ENCODE results near the gene ZNF883.

Gene ZNF883

DNA sequence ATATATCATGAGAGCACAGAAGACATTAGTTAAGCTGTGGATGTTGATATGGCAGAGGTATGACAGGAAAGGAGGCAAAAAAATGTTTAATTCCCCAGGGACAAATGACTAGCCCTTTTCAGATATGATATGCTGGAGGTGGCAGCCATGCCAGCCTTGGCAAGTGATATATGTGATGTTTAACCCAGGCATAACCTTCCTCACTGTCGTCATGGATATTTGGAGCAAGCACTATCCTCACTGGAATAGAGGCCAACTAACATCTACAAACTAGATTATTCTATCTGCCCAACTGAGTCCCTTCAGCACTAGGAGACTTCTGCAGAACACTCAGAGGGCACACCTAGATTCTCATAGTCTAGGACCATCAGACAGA, 94.0 kb downstream of the ZNF883 start:
- DNase-seq (ENCODE audit: low read depth, low spot score), result no peak
- H3K36me3 ChIP-seq (ENCODE audit: control insufficient read depth, insufficient read depth, low read length), result no peaks in the 10 kb centered on the region
- WGBS (ENCODE audit: insufficient coverage, insufficient read length), result no CpG with 5 or more reads among the region's 1 CpG

DNA sequence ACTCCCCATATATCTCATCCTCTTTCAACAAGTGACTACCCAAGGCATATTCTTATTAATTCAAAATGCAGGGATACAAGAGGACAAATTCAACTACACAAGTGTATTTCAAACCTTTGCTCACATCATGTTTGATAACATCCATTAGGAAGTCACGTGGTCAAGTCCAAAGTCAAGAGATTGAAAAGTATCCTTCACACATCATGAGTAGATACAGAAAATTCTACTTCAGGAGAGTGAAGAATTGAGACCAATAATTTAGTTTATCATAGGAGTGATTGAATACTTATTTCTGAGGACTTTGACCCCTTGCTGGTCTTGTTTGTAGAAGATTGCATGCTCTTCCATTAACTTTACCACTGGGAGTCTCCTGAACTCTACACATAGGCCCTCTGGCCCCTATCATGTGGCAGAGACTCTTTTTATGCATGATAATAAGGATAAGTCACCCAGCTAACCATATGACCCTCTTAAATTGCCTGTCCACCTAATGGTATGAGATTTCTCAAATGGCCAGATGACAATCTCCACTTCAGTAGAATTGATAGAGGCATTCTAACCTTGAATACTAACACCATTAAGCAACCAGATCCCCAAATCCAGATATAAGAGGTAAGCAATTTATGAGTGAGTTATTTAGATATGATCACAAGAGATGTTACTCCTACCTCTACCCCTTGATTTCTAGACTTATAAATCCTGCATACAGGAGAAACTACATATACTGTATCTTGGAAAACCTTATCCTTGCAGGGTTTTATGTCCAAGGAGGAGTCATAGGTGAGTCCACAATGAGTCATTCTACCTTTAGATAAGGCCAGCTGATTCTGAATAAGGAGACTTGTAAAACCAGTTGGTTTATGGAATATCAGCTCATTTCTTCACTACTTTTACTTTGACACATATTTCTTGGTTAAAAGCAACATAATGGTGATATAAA, 94.7 kb downstream of the ZNF883 start:
- Histone ChIP-seq H3K4me1 (ENCODE audit: control insufficient read depth, insufficient read depth, low read length) (no peaks in the 10 kb centered on the region), H3K27ac (ENCODE audit: low read length) (no peak overlapping the region), H3K4me3 (ENCODE audit: low read length) (no peak overlapping the region), H3K9me3 (ENCODE audit: control insufficient read depth, insufficient read depth, low read length) (no peaks in the 10 kb centered on the region), H3K36me3 (ENCODE audit: control insufficient read depth, insufficient read depth, low read length) (no peaks in the 10 kb centered on the region), H3K27me3 (ENCODE audit: control insufficient read depth, insufficient read depth, low read length) (no peaks in the 10 kb centered on the region)
- no peak for DNase-seq (ENCODE audit: low read depth, low spot score)
- no CpG with 5 or more reads among the region's 1 CpG for WGBS (ENCODE audit: insufficient coverage, insufficient read length)

More for the DNA sequence above, 94.0 kb downstream of the ZNF883 start:
- H3K4me1 ChIP-seq (ENCODE audit: control insufficient read depth, insufficient read depth, low read length), result no peaks in the 10 kb centered on the region
- H3K27ac ChIP-seq (ENCODE audit: low read length), result no peak overlapping the region
- no peak overlapping the region for H3K4me3 ChIP-seq (ENCODE audit: low read length)
- H3K9me3 ChIP-seq (ENCODE audit: control insufficient read depth, insufficient read depth, low read length), result no peaks in the 10 kb centered on the region
- H3K27me3 ChIP-seq (ENCODE audit: control insufficient read depth, insufficient read depth, low read length), result no peaks in the 10 kb centered on the region

DNA sequence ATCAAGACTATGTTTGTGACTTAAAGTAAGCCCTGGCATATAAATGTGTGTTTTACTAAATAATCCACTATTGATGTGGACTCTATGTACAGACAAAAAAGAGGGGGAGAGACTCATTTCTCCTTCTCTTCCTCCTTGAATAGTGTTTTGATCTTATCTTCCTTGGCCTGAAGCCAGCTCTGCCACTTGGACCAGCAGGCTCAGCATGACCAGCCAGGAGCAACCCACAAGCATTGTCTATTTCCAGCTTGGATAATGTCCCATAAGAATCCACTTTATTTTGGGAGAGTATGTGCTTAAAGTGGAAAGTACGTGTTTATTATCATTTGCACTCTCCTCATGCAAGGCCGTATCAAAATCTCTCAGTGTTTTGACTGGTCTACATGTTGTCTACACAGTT, 97.5 kb downstream of the ZNF883 start:
- Histone ChIP-seq H3K4me3 (ENCODE audit: low read length) (no peak overlapping the region), H3K27me3 (ENCODE audit: control insufficient read depth, insufficient read depth, low read length) (no peaks in the 10 kb centered on the region), H3K4me1 (ENCODE audit: control insufficient read depth, insufficient read depth, low read length) (no peaks in the 10 kb centered on the region), H3K27ac (ENCODE audit: low read length) (no peak overlapping the region), H3K9me3 (ENCODE audit: control insufficient read depth, insufficient read depth, low read length) (no peaks in the 10 kb centered on the region; the same call in 1 of the 2 replicates), H3K36me3 (ENCODE audit: control insufficient read depth, insufficient read depth, low read length) (no peaks in the 10 kb centered on the region)
- WGBS (ENCODE audit: insufficient coverage, insufficient read length), result no CpG with 5 or more reads among the region's 2 CpGs
- DNase-seq (ENCODE audit: low read depth, low spot score), result no peak

DNA sequence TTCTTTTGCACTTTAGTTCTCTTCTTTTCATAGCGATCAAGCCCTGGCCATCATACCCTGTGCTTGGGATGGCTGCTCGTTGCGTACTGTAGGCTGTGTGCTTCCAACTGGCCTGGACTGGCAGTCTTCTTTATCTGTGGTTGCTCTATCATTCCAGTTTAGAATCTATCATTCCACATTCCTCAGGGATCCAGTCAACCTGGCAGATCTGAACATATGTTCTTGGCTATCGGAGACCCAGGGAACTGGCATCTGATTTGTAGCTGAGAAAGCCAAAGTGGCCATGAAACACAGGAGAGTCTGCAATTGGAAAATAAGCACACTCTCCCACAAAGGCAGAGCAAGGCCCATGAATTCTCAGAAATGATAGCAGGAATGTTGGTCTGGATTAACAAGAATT, 98.7 kb downstream of the ZNF883 start:
- no peak for DNase-seq (ENCODE audit: low read depth, low spot score)
- H3K27me3 ChIP-seq (ENCODE audit: control insufficient read depth, insufficient read depth, low read length), result no peaks in the 10 kb centered on the region
- no peaks in the 10 kb centered on the region for H3K36me3 ChIP-seq (ENCODE audit: control insufficient read depth, insufficient read depth, low read length)
- no peak overlapping the region for H3K4me3 ChIP-seq (ENCODE audit: low read length)
- no CpG with 5 or more reads among the region's 4 CpGs for WGBS (ENCODE audit: insufficient coverage, insufficient read length)
- H3K9me3 ChIP-seq (ENCODE audit: control insufficient read depth, insufficient read depth, low read length), result no peaks in the 10 kb centered on the region; the same call in 1 of the 2 replicates
- no peak overlapping the region for H3K27ac ChIP-seq (ENCODE audit: low read length)
- H3K4me1 ChIP-seq (ENCODE audit: control insufficient read depth, insufficient read depth, low read length), result no peaks in the 10 kb centered on the region

DNA sequence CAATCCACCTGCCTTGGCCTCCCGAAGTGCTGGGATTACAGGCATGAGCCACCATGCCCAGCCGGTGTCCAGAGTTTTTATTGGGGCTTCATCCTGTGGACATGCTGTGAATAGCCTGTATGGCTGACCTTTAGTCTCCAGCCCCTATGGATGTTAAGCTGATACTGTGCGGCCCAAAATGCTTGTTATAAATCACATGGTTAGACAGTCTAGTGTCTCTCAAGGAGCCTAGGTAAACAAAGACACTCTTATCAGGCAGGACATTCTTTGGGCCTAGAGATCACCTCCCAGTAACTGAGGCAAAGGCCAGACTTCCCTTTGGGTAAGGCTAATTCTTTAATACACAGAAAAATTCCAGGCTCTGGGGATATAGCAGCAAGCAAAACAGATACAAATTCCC, 99.4 kb downstream of the ZNF883 start:
- no CpG with 5 or more reads among the region's 3 CpGs for WGBS (ENCODE audit: insufficient coverage, insufficient read length)
- no peak for DNase-seq (ENCODE audit: low read depth, low spot score)
- Histone ChIP-seq H3K4me1 (ENCODE audit: control insufficient read depth, insufficient read depth, low read length) (no peaks in the 10 kb centered on the region), H3K36me3 (ENCODE audit: control insufficient read depth, insufficient read depth, low read length) (no peaks in the 10 kb centered on the region), H3K9me3 (ENCODE audit: control insufficient read depth, insufficient read depth, low read length) (no peaks in the 10 kb centered on the region; the same call in 1 of the 2 replicates), H3K27me3 (ENCODE audit: control insufficient read depth, insufficient read depth, low read length) (no peaks in the 10 kb centered on the region), H3K4me3 (ENCODE audit: low read length) (no peak overlapping the region), H3K27ac (ENCODE audit: low read length) (no peak overlapping the region)

DNA sequence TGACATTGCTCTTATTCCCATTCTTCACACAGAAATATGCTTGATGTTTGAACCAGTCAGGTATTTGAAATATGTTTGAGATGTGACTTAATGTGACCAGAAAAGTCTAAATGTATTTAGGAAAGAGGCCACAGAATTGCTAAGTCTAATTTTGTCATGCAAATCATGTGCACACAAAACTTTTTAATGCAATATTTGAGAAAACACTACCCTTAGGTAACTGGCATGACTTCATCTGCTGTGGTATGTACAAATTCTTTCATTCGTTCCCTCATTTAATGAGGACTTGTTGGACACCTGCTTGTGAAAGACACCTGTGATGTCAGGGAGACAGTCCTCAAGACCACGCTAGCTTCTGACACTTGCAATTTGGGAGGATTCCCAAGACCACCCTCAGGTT, 100.3 kb downstream of the ZNF883 start:
- H3K27me3 ChIP-seq (ENCODE audit: control insufficient read depth, insufficient read depth, low read length), result no peaks in the 10 kb centered on the region
- no peaks in the 10 kb centered on the region for H3K4me1 ChIP-seq (ENCODE audit: control insufficient read depth, insufficient read depth, low read length)
- no peak overlapping the region for H3K27ac ChIP-seq (ENCODE audit: low read length)
- H3K4me3 ChIP-seq (ENCODE audit: low read length), result no peak overlapping the region
- DNase-seq (ENCODE audit: low read depth, low spot score), result no peak
- H3K36me3 ChIP-seq (ENCODE audit: control insufficient read depth, insufficient read depth, low read length), result no peaks in the 10 kb centered on the region
- WGBS (ENCODE audit: insufficient coverage, insufficient read length), result no CpG with 5 or more reads among the region's 2 CpGs
- H3K9me3 ChIP-seq (ENCODE audit: control insufficient read depth, insufficient read depth, low read length), result no peaks in the 10 kb centered on the region; the same call in 1 of the 2 replicates

All from iPS DF 6.9 (cell line).